ENCODE data around the gene TTLL1.

TTLL1 gene

GRCh38 chr22:43088984-43089717 is at the start of gene TTLL1:
TSS of gene TTLL1 (minus strand) at chr22:43089391. CDS start at chr22:43075586, 13,805 bp downstream.
- peak; percentile 70 to 89 (median 76) for DNase-seq

- DNase-seq = no peak
Observed at GRCh38 chr22:43136801-43137200, 47.6 kb upstream of the TTLL1 start.

GRCh38 chr22:43136255-43136654 is 47.1 kb upstream of the TTLL1 start:
- DNase-seq = peak in 2 of 4 experiments; percentile 12 to 17

GRCh38 chr22:43135565-43135964 is 46.4 kb upstream of the TTLL1 start:
- DNase-seq = no peak

GRCh38 chr22:43134553-43134952 is 45.4 kb upstream of the TTLL1 start:
- DNase-seq = no peak

- DNase-seq = no peak
Observed at GRCh38 chr22:43133401-43133800, 44.2 kb upstream of the TTLL1 start.

GRCh38 chr22:43131773-43132501 is 42.7 kb upstream of the TTLL1 start:
- no peak for DNase-seq

GRCh38 chr22:43129426-43130425 is 40.5 kb upstream of the TTLL1 start:
- no peak for DNase-seq

GRCh38 chr22:43128928-43129424 is 39.8 kb upstream of the TTLL1 start:
- no peak for DNase-seq

- no peak for DNase-seq
Observed at GRCh38 chr22:43128116-43128515, 38.9 kb upstream of the TTLL1 start.

- no peak for DNase-seq
Observed at GRCh38 chr22:43127166-43127908, 38.1 kb upstream of the TTLL1 start.

GRCh38 chr22:43126501-43127165 is 37.4 kb upstream of the TTLL1 start:
- no peak for DNase-seq

GRCh38 chr22:43118953-43119458 is 29.8 kb upstream of the TTLL1 start:
- no peak for DNase-seq

- DNase-seq = no peak
Observed at GRCh38 chr22:43118024-43118849, 29.0 kb upstream of the TTLL1 start.

GRCh38 chr22:43116932-43117331 is 27.7 kb upstream of the TTLL1 start:
- DNase-seq = no peak

GRCh38 chr22:43114958-43115357 is 25.8 kb upstream of the TTLL1 start:
- no peak for DNase-seq

- no peak for DNase-seq
Observed at GRCh38 chr22:43113526-43114251, 24.5 kb upstream of the TTLL1 start.

- DNase-seq = peak in 1 of 4 experiments; percentile 23
Observed at GRCh38 chr22:43110927-43111623, 21.9 kb upstream of the TTLL1 start.

GRCh38 chr22:43110444-43110926 is 21.3 kb upstream of the TTLL1 start, which contains the start of gene BIK:
TSS of gene BIK (plus strand) at chr22:43110750. CDS start at chr22:43124023, 13,273 bp downstream.
- peak in 3 of 4 experiments; percentile 11 to 22 (median 18) for DNase-seq

All from activated CD4-positive, CD25-positive, alpha-beta regulatory T cell (primary cell).